Measurements from ENCODE around the gene RUSC1.
A peak's percentile ranks its signal among the peaks of the same experiment; 100 is the strongest.

Gene RUSC1

DNA sequence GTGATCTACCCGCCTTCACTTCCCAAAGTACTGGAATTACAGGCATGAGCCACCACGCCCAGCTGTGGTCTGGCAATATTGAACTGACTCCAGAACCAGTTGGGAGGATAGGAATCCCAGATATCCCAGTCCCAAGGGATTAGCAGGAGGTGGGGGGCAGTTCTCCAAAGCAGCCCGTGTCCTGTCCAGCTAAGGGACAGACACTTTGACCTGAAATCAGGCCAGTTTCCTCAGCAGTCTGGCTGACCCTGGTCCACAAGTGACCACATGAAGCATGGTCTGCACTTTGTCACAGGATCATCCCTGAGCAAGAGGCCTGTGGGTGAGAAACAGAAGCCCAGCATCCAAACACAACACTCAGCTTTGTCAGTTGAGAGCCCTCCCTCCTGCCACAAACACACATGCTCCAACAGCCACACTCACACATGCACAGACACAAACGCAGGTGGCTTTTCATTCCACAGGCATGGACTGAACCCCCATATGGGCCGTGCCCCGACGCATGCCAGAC lies 14.8 kb upstream of the RUSC1 start:
- TF ChIP-seq CTCF (conservative IDR thresholded peaks at IDR 0.05; ENCODE audit: low read length) = no peak

GRCh38 chr1:155307247-155307740 lies 13.4 kb upstream of the RUSC1 start:
- no peak overlapping the region for H3K4me3 ChIP-seq (ENCODE audit: low read length)
- TF ChIP-seq CTCF (conservative IDR thresholded peaks at IDR 0.05; ENCODE audit: low read length) = peak; percentile 51
- peak; percentile 52 for DNase-seq (ENCODE audit: low read depth)

More for the DNA sequence above, 14.8 kb upstream of the RUSC1 start:
- DNase-seq (ENCODE audit: low read depth) = peak; percentile 87
- no peak overlapping the region for H3K4me3 ChIP-seq (ENCODE audit: low read length)

DNA sequence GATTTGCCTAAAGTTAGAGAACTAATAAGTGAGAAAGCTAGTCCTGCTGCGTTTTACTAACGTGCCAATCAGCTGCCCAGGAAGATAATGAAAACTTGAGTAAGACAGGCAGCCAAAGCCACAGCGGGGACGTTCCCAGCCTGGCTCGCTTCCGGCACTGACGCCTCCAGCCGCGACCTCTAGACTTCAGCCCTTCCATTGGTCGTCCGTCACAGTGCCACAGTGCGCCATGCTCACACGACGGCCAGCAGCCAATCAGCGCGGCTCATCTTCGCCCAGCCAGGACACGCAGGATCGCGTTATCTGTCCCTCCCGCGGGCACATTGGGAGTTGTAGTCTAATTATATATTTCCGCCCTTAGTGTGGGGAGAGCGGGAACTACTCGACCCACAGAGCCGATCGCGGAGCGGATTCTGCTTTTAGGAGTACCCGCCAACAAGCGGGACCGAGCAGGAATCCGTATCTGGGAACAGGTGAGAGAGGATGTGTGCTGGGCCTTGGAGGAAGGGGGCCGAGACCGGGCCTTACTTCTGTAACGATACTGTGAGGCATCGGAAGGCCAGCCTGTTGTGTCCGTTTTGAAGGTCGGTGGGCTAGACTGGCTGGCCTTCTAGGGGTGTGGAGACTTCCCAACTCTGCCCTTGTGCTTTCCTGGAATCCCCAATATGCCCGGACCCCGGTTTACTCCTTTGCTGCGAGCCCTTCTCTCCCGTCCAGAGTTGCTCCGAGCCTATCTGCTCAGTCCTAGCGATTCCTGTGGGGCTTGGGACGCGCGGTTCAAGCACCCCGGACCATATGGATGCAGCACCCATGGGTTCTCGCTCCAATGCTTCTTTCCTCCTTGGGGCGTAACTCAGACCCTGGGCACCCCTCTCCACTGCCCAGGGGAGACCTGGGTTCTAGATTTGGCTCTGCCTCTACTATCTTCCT lies 11.9 kb upstream of the RUSC1 start, which contains the start of gene FDPS:
Gene FDPS, plus strand, starts transcription at position 374 of the 930 bp plus-strand sequence. CDS start 924 bp downstream, outside the sequence.
- DNase-seq (ENCODE audit: low read depth) = peak; percentile 99
- TF ChIP-seq CTCF (conservative IDR thresholded peaks at IDR 0.05; ENCODE audit: low read length) = no peak
- peak within 1 kb of the TSS; percentile 90 for H3K4me3 ChIP-seq (ENCODE audit: low read length)

GRCh38 chr1:155309423-155310021 lies 11.2 kb upstream of the RUSC1 start:
- TF ChIP-seq CTCF (conservative IDR thresholded peaks at IDR 0.05; ENCODE audit: low read length) = no peak
- peak overlapping the region; percentile 90 for H3K4me3 ChIP-seq (ENCODE audit: low read length)
- DNase-seq (ENCODE audit: low read depth) = no peak

DNA sequence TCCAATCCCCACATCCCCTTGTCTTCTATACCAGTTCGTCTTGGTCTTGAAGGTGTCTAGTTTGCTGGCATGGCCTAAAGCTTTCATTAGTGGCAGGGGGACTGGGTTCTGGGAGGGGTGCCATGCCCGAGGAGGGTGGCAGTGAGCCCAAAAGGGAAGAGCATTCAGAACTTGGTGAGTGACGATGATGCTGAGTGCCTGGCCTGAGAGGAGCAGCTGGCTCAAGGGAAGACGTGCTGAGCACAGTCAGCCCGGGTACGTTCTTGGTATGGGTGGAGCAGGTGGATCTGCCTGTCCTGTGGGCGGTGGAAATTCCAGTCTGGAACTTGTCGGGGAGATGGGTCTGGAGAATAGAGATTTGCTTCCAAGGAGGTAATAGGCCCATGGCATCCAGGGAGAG lies 7.4 kb upstream of the RUSC1 start:
- H3K4me3 ChIP-seq (ENCODE audit: low read length) = no peak overlapping the region
- TF ChIP-seq CTCF (conservative IDR thresholded peaks at IDR 0.05; ENCODE audit: low read length) = no peak
- DNase-seq (ENCODE audit: low read depth) = no peak

DNA sequence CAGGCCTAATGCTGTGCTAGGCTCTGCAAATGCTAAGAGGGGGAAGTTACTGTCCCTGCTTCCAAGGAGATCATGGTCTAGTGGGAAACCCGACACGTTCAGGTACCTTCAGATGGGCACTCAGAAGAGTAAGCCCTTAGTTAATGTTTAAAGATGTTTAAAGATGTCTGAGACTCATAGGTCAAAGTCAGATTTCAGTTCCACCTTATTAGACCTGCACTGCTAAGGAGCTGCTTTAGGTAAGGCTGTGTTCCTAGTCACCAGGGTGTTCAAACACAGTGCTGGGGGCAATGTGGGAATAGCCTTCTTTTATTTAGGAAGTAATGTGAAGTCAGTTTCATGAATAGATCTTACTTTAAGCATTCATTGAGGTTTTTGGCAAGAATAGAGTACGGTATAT lies 3.8 kb upstream of the RUSC1 start:
- TF ChIP-seq CTCF (conservative IDR thresholded peaks at IDR 0.05; ENCODE audit: low read length) = no peak
- no peak for DNase-seq (ENCODE audit: low read depth)
- H3K4me3 ChIP-seq (ENCODE audit: low read length) = no peak overlapping the region
